ENCODE data around the gene CAMK2N1.
"Not testable (repeated sequence)": the region's sequence is repeated elsewhere in the genome, so short reads cannot be mapped to it uniquely, and the experiment has no call there.

GRCh38 chr1:20519609-20520262, 33.7 kb upstream of the CAMK2N1 start:
- not testable (repeated sequence) for TF ChIP-seq CTCF, POLR2A (IDR thresholded peaks at IDR 0.05)

All from adrenal gland (tissue), 5 donors.